Nephron (organoid): ENCODE results near the gene PTPRB.
"Not testable (repeated sequence)": the region's sequence is repeated elsewhere in the genome, so short reads cannot be mapped to it uniquely, and the experiment has no call there.

Experiments used
- H3K27ac Mint-ChIP-seq, 3 experiments: 2 replicates each; pipeline ENCODE4 v1.8.0; 2020; ENCODE audit warnings: mixed read lengths in 3 of 3, mild to moderate bottlenecking in 2 of 3, moderate library complexity in 1 of 3
- H3K27me3 Mint-ChIP-seq: 2 replicates; pipeline ENCODE4 v1.8.0; 2021; ENCODE audit warnings: low read depth, mild to moderate bottlenecking, moderate library complexity, mixed read lengths
- H3K36me3 Mint-ChIP-seq: 2 replicates; pipeline ENCODE4 v1.8.0; 2020; ENCODE audit warnings: low read depth, mixed read lengths
- H3K4me1 Mint-ChIP-seq: 2 replicates; pipeline ENCODE4 v1.8.0; 2020; ENCODE audit warnings: mixed read lengths
- H3K4me3 Mint-ChIP-seq, 3 experiments: 2 replicates each; pipeline ENCODE4 v1.8.0; 2020; ENCODE audit warnings: mild to moderate bottlenecking in 3 of 3, mixed read lengths in 3 of 3, moderate library complexity in 2 of 3
- H3K9me3 Mint-ChIP-seq: 2 replicates; pipeline ENCODE4 v1.8.0; 2020; ENCODE audit warnings: mixed read lengths
- CTCF ChIP-seq, 3 experiments: fragments of 200-600 bp; sonication (generic); IDR thresholded peaks; one replicate each; pipeline ENCODE4 v1.5.0; 2021; ENCODE audit warnings: antibody characterized with exemption in 3 of 3; ENCODE audit not compliant: unreplicated experiment in 3 of 3

Gene PTPRB

GRCh38 chr12:70497508-70497907, 139.7 kb downstream of the PTPRB start:
- Mint-ChIP-seq H3K36me3 (peaks cover 4% of the 10 kb centered on the region), H3K9me3 (peaks cover 33% of the 10 kb centered on the region), H3K27ac (no peak overlapping the region), H3K4me3 (no peak overlapping the region), H3K4me1 (no peaks in the 10 kb centered on the region), H3K27me3 (no peaks in the 10 kb centered on the region)
- no peak for TF ChIP-seq CTCF (IDR thresholded peaks at IDR 0.05; ENCODE audit: unreplicated experiment in 3 of 3)

DNA sequence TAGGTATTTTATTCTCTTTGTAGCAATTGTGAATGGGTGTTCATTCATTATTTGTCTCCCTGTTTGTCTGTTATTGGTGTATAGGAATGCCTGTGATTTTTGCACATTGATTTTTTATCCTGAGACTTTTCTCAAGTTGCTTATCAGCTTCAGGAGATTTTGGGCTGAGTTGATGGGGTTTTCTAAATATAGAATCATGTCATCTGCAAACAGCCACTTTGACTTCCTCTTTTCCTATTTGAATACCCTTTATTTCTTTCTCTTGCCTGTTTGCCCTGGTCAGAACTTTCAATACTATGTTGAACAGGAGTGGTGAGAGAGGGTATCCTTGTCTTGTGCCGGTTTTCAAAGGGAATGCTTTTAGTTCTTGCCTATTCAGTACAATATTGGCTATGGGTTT, 144.3 kb downstream of the PTPRB start:
- not testable (repeated sequence) for H3K4me1 Mint-ChIP-seq, H3K27me3 Mint-ChIP-seq, H3K4me3 Mint-ChIP-seq, H3K36me3 Mint-ChIP-seq, H3K27ac Mint-ChIP-seq
- peaks cover 31% of the 10 kb centered on the region for H3K9me3 Mint-ChIP-seq

DNA sequence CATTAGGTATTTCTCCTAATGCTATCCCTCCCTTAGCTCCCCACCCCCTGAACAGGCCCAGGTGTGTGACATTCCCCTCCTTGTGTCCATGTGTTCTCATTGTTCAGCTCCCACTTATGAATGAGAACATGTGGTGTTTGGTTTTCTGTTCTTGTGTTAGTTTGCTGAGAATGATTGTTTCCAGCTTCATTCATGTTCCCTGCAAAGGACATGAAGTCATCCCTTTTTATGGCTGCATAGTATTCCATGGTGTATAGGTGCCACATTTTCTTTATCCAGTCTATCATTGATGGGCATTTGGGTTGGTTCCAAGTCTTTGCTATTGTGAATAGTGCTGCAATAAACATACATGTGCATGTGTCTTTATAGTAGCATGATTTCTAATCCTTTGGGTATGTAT, 146.3 kb downstream of the PTPRB start:
- not testable (repeated sequence) for H3K36me3 Mint-ChIP-seq, H3K27ac Mint-ChIP-seq, H3K4me1 Mint-ChIP-seq, H3K4me3 Mint-ChIP-seq, H3K27me3 Mint-ChIP-seq
- H3K9me3 Mint-ChIP-seq, result peaks cover 27% of the 10 kb centered on the region

DNA sequence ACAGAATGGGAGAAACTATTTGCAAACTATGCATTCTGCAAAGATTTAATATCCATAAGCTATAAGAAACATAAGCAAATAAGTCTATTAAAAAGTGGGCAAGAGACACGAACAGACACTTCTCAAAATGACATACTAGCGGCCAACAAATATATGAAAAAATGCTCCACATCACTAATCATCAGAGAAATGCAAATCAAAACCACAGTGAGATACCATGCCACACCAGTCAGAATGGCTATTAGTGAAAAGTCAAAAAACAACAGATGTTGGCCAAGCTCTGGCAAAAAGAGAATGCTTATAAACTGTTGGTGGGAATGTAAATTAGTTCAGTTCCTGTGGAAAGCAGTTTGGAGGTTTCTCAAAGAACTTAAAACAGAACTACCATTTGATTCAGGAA, 149.8 kb downstream of the PTPRB start:
- no peaks in the 10 kb centered on the region for H3K36me3 Mint-ChIP-seq
- peaks cover 23% of the 10 kb centered on the region for H3K9me3 Mint-ChIP-seq
- no peak for TF ChIP-seq CTCF (IDR thresholded peaks at IDR 0.05; ENCODE audit: unreplicated experiment in 3 of 3)
- H3K4me3 Mint-ChIP-seq, result no peak overlapping the region
- H3K27ac Mint-ChIP-seq, result no peak overlapping the region
- no peaks in the 10 kb centered on the region for H3K4me1 Mint-ChIP-seq
- no peaks in the 10 kb centered on the region for H3K27me3 Mint-ChIP-seq

- Mint-ChIP-seq H3K4me1 (no peaks in the 10 kb centered on the region), H3K27me3 (no peaks in the 10 kb centered on the region)
These were observed 150.6 kb downstream of the PTPRB start for GRCh38 chr12:70486588-70486987.

GRCh38 chr12:70485704-70486103, 151.5 kb downstream of the PTPRB start:
- Mint-ChIP-seq H3K4me1 (no peaks in the 10 kb centered on the region), H3K4me3 (no peak overlapping the region), H3K36me3 (no peaks in the 10 kb centered on the region), H3K27me3 (no peaks in the 10 kb centered on the region), H3K9me3 (peaks cover 16% of the 10 kb centered on the region), H3K27ac (no peak overlapping the region)
- TF ChIP-seq CTCF (IDR thresholded peaks at IDR 0.05; ENCODE audit: unreplicated experiment in 3 of 3), result no peak

More at GRCh38 chr12:70486588-70486987, 150.6 kb downstream of the PTPRB start:
- no peaks in the 10 kb centered on the region for H3K36me3 Mint-ChIP-seq
- peaks cover 19% of the 10 kb centered on the region for H3K9me3 Mint-ChIP-seq
- no peak overlapping the region for H3K27ac Mint-ChIP-seq
- TF ChIP-seq CTCF (IDR thresholded peaks at IDR 0.05; ENCODE audit: unreplicated experiment in 3 of 3), result no peak
- no peak overlapping the region for H3K4me3 Mint-ChIP-seq

GRCh38 chr12:70484464-70484863, 152.8 kb downstream of the PTPRB start:
- Mint-ChIP-seq H3K36me3 (no peaks in the 10 kb centered on the region), H3K9me3 (peaks cover 10% of the 10 kb centered on the region), H3K27ac (no peak overlapping the region), H3K4me3 (no peak overlapping the region), H3K4me1 (no peaks in the 10 kb centered on the region), H3K27me3 (no peaks in the 10 kb centered on the region)
- TF ChIP-seq CTCF (IDR thresholded peaks at IDR 0.05; ENCODE audit: unreplicated experiment in 3 of 3), result no peak
